Fibroblast of lung (primary cell): Measurements from ENCODE around the gene CCNI.

Source experiments
- EZH2 ChIP-seq: IDR thresholded peaks from 2 replicates; pipeline ENCODE4 v1.5.1; 2012; ENCODE audit warnings: low read length, control low read depth, mild to moderate bottlenecking; ENCODE audit errors: missing control alignments
- TF ChIP-seq, protein P1 (sequence below), 2 donors: IDR thresholded peaks in 1 of 2; conservative IDR thresholded peaks in 1 of 2; 1 replicate in 1 of 2; 2 replicates in 1 of 2; pipeline ENCODE4 v1.5.1; 2011 to 2012; ENCODE audit warnings: low read length in 2 of 2, control low read depth in 1 of 2, inconsistent platforms in 1 of 2, low read depth in 1 of 2, mild to moderate bottlenecking in 1 of 2

DNA sequence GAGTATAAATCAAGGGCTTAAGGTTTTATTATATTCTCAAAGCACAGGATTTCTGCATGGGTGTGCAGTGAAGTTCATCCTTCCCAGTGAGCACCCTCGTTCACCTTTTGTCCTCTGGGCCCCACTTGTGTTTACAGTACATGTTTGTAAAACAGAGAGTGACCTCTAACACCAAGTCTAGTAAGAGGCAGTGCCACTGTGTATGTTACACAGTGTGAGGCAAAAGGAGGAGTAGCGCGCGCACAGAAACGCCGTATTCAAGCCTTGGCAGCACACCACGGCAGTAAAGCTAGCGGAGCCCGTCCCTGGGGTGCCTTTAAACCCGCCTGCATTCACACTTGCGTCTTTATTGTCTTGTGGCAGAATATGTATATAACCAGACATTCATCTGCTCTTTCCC is 51.9 kb downstream of the CCNI start:
- TF ChIP-seq, protein P1, sequence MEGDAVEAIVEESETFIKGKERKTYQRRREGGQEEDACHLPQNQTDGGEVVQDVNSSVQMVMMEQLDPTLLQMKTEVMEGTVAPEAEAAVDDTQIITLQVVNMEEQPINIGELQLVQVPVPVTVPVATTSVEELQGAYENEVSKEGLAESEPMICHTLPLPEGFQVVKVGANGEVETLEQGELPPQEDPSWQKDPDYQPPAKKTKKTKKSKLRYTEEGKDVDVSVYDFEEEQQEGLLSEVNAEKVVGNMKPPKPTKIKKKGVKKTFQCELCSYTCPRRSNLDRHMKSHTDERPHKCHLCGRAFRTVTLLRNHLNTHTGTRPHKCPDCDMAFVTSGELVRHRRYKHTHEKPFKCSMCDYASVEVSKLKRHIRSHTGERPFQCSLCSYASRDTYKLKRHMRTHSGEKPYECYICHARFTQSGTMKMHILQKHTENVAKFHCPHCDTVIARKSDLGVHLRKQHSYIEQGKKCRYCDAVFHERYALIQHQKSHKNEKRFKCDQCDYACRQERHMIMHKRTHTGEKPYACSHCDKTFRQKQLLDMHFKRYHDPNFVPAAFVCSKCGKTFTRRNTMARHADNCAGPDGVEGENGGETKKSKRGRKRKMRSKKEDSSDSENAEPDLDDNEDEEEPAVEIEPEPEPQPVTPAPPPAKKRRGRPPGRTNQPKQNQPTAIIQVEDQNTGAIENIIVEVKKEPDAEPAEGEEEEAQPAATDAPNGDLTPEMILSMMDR (conservative IDR thresholded peaks at IDR 0.05 in 1 of 2, IDR thresholded peaks at IDR 0.05 in 1 of 2; ENCODE audit: low read depth in 1 of 2, low read length in 2 of 2) = no peak
- no peak for TF ChIP-seq EZH2
